Renal cortical epithelial cell (primary cell): Measurements from ENCODE around the gene SLC22A8. TPM values are rescaled to one million over a fixed set of nuclear protein-coding genes. Genes with fewer than 3 reads are reported as not detected.

Experiments
- total RNA-seq: library from RNA; depleted of rRNA; stranded (reverse); fragments of >200 nt; gene quantifications from 2 replicates; pipeline ENCODE4 v1.2.3, GENCODE V29; 2014

The SLC22A8 gene
- total RNA-seq, 1 donor from 2014 or later: not detected

Other genes with a start within 250 kb of the SLC22A8 start
- 15.1 and 20.7 TPM in 2 replicates for gene TAF6L, start 244.4 kb downstream of the SLC22A8 start, total RNA-seq
- gene TMEM179B, start 228.4 kb downstream of the SLC22A8 start, total RNA-seq: 26.6 and 46.4 TPM in 2 replicates
- 15.1 and 29.3 TPM in 2 replicates for gene TMEM223, start 223.8 kb downstream of the SLC22A8 start, total RNA-seq
- 7.6 and 50.3 TPM in 2 replicates for gene NXF1, start 210.4 kb downstream of the SLC22A8 start, total RNA-seq
- 23.1 and 38.8 TPM in 2 replicates for gene STX5, start 183.8 kb downstream of the SLC22A8 start, total RNA-seq
- not detected in 2 replicates for gene TEX54, start 183.0 kb downstream of the SLC22A8 start, total RNA-seq
- 42.8 and 59.9 TPM in 2 replicates for gene WDR74, start 176.3 kb downstream of the SLC22A8 start, total RNA-seq
- 95.0 and 163 TPM in 2 replicates for gene SLC3A2, start 134.9 kb downstream of the SLC22A8 start, total RNA-seq
- not detected in 2 replicates for gene CHRM1, start 94.5 kb downstream of the SLC22A8 start, total RNA-seq
- not detected in 2 replicates for gene SLC22A6, start 30.9 kb downstream of the SLC22A8 start, total RNA-seq
- not detected in 2 replicates for gene SLC22A24, start 128.4 kb upstream of the SLC22A8 start, total RNA-seq
- not detected in 2 replicates for gene SLC22A25, start 227.8 kb upstream of the SLC22A8 start, total RNA-seq